ENCODE data around the gene DBN1. TPM values are rescaled to one million over a fixed set of nuclear protein-coding genes. Genes with fewer than 3 reads are reported as not detected.

DBN1 gene
- total RNA-seq, 1 donor from 2014 or later: 1,261 TPM

DNA sequence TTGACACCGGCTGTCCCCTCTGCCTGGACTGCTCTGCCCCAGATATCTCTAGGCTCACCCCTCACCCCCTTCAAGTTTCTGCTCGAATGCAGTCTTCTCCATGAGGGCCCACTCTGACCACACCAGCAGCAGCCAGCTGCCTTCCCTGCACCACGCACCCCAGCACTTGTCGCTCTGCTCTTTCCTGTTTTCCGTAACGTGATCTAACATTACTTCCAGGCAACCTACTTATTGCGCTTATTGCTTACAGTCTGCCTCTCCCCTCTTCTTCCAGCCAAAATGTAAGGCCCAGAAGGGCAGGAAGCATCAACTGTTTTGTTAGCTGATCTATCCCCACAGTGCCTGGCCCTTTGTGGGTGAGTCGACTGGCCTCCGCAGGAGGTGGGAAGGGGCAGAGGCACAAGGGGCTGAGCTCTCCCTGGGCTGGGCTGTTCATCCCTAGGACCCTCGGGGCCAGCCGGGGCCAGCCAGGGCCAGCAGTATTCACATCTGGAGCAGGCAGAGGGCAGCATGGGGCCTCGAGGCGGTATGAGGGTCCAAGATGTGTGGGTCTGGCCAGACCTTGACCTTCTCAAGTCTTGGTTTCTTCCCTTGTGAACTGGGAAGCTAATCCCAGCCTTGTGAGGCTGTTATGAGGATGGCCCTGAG lies 11.6 kb upstream of the DBN1 start:
- peaks cover 15% of the 10 kb centered on the region for H3K9me3 Mint-ChIP-seq (ENCODE audit: unreplicated experiment)
- no peaks in the 10 kb centered on the region for H3K36me3 Mint-ChIP-seq (ENCODE audit: unreplicated experiment)
- peak overlapping the region; percentile 91 for H3K27ac Mint-ChIP-seq (ENCODE audit: unreplicated experiment)
- peaks cover 33% of the 10 kb centered on the region for H3K4me1 Mint-ChIP-seq (ENCODE audit: low read depth, unreplicated experiment)
- TF ChIP-seq, protein P1, sequence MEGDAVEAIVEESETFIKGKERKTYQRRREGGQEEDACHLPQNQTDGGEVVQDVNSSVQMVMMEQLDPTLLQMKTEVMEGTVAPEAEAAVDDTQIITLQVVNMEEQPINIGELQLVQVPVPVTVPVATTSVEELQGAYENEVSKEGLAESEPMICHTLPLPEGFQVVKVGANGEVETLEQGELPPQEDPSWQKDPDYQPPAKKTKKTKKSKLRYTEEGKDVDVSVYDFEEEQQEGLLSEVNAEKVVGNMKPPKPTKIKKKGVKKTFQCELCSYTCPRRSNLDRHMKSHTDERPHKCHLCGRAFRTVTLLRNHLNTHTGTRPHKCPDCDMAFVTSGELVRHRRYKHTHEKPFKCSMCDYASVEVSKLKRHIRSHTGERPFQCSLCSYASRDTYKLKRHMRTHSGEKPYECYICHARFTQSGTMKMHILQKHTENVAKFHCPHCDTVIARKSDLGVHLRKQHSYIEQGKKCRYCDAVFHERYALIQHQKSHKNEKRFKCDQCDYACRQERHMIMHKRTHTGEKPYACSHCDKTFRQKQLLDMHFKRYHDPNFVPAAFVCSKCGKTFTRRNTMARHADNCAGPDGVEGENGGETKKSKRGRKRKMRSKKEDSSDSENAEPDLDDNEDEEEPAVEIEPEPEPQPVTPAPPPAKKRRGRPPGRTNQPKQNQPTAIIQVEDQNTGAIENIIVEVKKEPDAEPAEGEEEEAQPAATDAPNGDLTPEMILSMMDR (IDR thresholded peaks at IDR 0.05; ENCODE audit: partially characterized antibody, unreplicated experiment): no peak
- H3K27me3 Mint-ChIP-seq (ENCODE audit: unreplicated experiment): peaks cover 16% of the 10 kb centered on the region
- peak overlapping the region; percentile 59 for H3K4me3 Mint-ChIP-seq (ENCODE audit: unreplicated experiment)
- DNase-seq: no peak

- Mint-ChIP-seq H3K27ac (ENCODE audit: unreplicated experiment) (peak overlapping the region; percentile 91), H3K4me1 (ENCODE audit: low read depth, unreplicated experiment) (peaks cover 37% of the 10 kb centered on the region), H3K36me3 (ENCODE audit: unreplicated experiment) (no peaks in the 10 kb centered on the region), H3K27me3 (ENCODE audit: unreplicated experiment) (peaks cover 20% of the 10 kb centered on the region), H3K4me3 (ENCODE audit: unreplicated experiment) (peak overlapping the region; percentile 59), H3K9me3 (ENCODE audit: unreplicated experiment) (peaks cover 21% of the 10 kb centered on the region)
- TF ChIP-seq, protein P1 (IDR thresholded peaks at IDR 0.05; ENCODE audit: partially characterized antibody, unreplicated experiment): no peak
- DNase-seq: peak; percentile 73
These were observed 10.8 kb upstream of the DBN1 start for GRCh38 chr5:177483994-177484901.

- TF ChIP-seq, protein P1 (IDR thresholded peaks at IDR 0.05; ENCODE audit: partially characterized antibody, unreplicated experiment): no peak
- Mint-ChIP-seq H3K4me3 (ENCODE audit: unreplicated experiment) (peak overlapping the region; percentile 12), H3K27ac (ENCODE audit: unreplicated experiment) (peak overlapping the region; percentile 78), H3K9me3 (ENCODE audit: unreplicated experiment) (peaks cover 21% of the 10 kb centered on the region), H3K36me3 (ENCODE audit: unreplicated experiment) (no peaks in the 10 kb centered on the region), H3K27me3 (ENCODE audit: unreplicated experiment) (peaks cover 20% of the 10 kb centered on the region), H3K4me1 (ENCODE audit: low read depth, unreplicated experiment) (peaks cover 38% of the 10 kb centered on the region)
- no peak for DNase-seq
These were observed 9.6 kb upstream of the DBN1 start for GRCh38 chr5:177483042-177483441.

GRCh38 chr5:177482359-177482795 lies 8.9 kb upstream of the DBN1 start:
- no peak for DNase-seq
- Mint-ChIP-seq H3K9me3 (ENCODE audit: unreplicated experiment) (peaks cover 21% of the 10 kb centered on the region), H3K27me3 (ENCODE audit: unreplicated experiment) (peaks cover 22% of the 10 kb centered on the region), H3K4me1 (ENCODE audit: low read depth, unreplicated experiment) (peaks cover 40% of the 10 kb centered on the region), H3K36me3 (ENCODE audit: unreplicated experiment) (no peaks in the 10 kb centered on the region), H3K27ac (ENCODE audit: unreplicated experiment) (peak overlapping the region; percentile 80), H3K4me3 (ENCODE audit: unreplicated experiment) (peak overlapping the region; percentile 28)
- TF ChIP-seq, protein P1 (IDR thresholded peaks at IDR 0.05; ENCODE audit: partially characterized antibody, unreplicated experiment): no peak
